Measurements from ENCODE around the gene DCC.
"Not testable (repeated sequence)": the region's sequence is repeated elsewhere in the genome, so short reads cannot be mapped to it uniquely, and the experiment has no call there.

Gene DCC

GRCh38 chr18:53443831-53444230 is 1103.8 kb downstream of the DCC start:
- no peak for DNase-seq

- no peak for DNase-seq
Measured at GRCh38 chr18:53451902-53452301, 1111.9 kb downstream of the DCC start.

GRCh38 chr18:53457068-53457467 is 1117.1 kb downstream of the DCC start:
- no peak for DNase-seq

DNA sequence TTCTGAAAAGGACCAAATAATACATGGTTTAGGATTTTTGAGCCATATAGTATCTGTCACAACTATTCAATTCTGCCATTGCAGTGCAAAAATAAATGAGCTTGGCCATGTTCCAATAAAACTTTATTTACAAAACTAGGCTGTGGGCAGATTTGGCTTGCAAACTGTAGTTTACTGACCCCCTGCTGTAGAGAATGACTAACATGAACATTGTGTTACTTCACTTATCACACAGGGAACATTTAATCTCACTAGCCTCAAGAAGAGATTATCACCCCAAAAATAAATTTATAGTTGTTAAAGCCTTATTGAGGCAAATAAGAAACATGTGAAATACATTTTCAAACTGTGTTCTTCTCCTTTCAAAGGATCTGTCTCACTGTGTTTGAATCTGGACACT is 1118.3 kb downstream of the DCC start:
- no peak for DNase-seq

DNA sequence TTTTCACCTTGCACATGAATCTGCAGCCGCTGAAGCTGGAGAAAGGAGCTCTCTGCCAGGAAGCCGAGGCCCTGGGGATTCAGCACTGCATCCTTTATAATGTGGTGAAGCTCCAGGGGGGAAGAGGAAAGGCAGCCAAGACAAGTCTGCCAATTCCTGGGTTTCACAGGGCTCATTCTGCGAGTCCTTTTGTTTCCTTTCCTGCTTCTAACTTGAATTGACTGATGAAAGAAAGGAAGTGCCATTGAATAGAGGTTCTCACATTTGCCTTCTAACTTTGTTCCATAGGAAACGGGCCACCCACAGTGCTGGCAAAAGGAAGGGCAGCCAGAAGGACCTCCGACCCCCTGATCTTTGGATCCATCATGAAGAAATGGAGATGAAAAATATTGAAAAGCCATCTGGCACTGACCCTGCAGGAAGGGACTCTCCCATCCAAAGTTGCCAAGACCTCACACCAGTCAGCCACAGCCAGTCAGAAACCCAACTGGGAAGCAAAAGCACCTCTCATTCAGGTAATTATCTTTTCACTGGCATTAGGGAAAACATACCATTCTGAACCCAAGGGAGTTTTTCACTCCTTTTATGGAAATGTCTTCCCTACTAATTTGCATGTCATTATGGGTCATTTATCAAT is 1119.1 kb downstream of the DCC start:
- no peak for DNase-seq

- DNase-seq, result no peak
Measured at GRCh38 chr18:53467756-53468155, 1127.8 kb downstream of the DCC start.

DNA sequence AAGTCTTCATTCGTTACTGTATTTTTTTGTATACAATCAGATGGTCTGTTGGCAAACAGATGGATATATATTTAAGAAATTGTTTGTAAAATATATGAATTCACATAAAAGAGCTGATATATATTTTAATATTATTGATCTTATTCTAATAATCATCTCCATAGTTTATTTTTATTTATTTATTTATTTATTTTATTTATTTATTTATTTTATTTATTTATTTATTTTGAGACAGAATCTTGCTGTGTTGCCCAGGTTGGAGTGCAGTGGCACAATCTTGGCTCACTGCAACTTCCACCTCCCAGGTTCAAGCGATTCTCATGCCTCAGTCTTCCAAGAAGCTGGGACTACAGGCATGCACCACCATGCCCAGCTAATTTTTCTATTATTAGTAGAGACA is 1128.2 kb downstream of the DCC start:
- DNase-seq, result not testable (repeated sequence)

- no peak for DNase-seq
Measured at GRCh38 chr18:53472546-53472945, 1132.5 kb downstream of the DCC start.

DNA sequence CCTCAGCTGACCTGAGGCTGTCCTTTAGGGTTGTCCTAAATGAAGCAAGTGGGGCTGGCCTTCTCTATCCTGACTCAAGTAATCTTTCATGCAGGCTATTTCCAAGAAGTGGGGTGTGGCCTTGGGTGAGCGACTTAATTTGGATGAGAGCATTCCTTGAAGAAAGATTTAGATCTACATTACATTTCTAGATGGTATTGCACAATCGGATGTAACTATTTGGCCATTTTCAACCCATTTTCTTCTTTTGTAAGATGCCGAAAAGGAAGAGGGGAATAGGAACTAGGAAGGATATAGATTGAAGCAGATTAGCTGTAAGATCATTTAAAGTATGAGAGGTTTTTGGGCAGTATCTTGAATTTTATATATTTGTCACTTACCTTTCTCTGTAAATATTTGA is 1138.2 kb downstream of the DCC start:
- DNase-seq, result no peak

- no peak for DNase-seq
Measured at GRCh38 chr18:53486296-53486695, 1146.3 kb downstream of the DCC start.

GRCh38 chr18:53489266-53489665 is 1149.3 kb downstream of the DCC start:
- DNase-seq, result no peak

- no peak for DNase-seq
Measured at GRCh38 chr18:53490019-53490418, 1150.0 kb downstream of the DCC start.

- DNase-seq, result no peak
Measured at GRCh38 chr18:53496028-53496427, 1156.0 kb downstream of the DCC start.

GRCh38 chr18:53503914-53504441 is 1164.0 kb downstream of the DCC start:
- DNase-seq, result no peak

DNA sequence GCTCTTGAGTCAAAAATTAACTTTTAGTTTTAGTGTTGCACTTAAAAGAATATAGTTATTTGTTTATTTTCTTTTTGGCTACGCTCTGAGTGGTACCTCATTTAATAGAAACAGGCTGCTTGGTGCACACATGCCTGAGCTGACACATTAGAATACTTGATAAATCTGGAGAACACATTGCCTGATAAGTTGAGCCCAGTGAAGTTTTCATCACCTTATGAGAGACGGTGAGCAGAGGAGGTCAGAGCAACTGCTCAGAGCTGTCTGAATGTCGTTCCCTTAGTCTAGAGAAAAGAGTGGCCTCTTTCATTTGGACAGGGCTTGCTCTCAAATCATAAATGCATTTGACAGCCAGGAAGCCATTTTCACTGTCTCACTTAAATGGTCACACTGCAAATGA is 1168.5 kb downstream of the DCC start:
- DNase-seq, result no peak

DNA sequence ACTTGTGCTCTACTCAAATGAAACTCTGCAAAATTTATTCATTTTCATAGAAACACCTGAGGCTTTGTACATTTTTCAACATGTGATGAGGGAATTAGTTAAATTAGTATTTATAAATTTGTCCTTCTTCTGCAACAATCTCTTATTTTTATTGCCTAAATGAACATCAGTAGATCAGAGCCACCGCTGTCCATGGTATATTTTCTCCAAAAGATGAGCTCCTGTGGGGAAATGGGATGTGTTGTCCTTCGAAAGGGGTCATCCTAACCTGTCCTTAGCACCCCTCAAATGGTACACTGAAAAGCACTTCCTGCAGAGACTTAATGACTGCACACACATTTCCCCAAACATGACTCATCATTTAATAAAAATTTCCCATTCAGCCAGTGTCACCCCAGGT is 1169.9 kb downstream of the DCC start:
- no peak for DNase-seq

DNA sequence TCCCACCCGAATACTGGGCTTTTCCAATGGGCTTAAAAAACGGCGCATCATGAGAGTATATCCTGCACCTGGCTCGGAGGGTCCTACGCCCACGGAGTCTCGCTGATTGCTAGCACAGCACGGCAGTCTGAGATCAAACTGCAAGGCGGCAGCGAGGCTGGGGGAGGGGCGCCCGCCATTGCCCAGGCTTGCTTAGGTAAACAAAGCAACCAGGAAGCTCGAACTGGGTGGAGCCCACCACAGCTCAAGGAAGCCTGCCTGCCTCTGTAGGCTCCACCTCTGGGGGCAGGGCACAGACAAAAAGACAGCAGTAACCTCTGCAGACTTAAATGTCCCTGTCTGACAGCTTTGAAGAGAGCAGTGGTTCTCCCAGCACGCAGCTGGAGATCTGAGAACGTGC is 1171.7 kb downstream of the DCC start:
- DNase-seq, result not testable (repeated sequence)

DNA sequence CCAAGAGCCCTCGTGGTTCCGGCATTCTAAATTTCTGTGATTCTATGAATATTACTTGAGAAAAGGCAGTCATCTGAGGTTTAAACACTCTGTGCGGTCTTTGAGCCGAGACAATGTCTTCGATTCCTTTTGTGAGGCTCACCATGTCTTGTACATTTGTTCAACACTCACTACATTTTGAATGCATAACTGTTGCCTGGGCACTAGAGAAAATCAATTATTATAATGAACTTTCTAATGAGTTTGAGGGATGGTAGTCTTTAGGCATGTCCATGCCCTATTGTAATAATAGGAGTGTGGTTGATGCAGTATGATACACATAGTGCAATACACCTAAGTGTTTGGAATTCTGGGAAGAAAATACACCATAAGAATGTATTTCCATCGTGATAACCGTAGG is 1181.1 kb downstream of the DCC start:
- DNase-seq, result no peak

DNA sequence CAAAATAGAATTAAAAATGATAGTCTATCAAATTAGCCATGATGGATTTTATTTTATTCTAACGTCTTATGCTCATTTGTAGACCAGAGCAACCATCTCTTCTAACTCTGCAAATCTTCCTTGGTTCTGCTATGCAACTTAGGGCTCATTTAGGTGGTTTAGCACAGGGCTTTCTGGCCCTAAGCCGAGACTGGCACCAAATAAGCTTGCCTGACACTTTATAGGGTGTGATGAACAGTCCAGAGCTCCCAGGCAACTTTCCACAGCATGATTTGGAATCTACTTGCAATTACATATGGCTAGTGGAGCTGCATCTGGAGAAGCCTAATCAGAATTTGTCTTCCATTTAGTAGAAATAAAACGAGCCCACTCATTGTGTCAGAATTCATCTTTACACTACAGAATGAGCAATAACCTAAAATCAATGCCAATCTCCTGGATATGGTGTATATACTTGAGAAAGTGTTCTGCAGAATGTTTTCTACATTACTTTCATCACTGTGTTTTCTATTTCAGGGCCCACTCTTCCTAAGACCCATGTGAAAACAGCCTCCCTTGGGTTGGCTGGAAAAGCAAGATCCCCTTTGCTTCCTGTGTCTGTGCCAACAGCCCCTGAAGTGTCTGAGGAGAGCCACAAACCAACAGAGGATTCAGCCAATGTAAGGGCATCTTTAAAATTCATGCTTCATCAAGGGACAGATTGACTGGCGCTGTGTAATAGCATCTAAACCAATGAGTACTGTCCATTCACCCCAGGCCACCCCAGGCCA is 1186.3 kb downstream of the DCC start:
- DNase-seq, result no peak

DNA sequence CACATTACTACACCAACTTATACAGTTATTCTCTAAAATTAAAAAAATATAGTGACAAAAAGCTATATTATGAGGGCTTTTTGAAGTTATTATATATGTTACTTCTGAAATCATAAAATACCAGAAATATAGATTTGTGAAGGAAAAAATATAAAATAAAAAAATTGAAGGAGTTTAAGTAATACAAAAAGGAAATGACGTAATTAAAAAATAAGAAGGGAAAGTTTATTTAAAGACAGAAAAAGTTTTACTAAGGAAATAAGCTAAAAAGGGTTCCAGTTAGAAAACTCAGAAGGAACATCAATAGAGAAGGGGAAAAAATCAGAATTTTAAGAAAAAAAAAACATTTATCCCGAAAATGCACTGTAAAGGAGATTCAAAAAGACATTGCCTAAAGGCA is 1187.4 kb downstream of the DCC start:
- no peak for DNase-seq

DNA sequence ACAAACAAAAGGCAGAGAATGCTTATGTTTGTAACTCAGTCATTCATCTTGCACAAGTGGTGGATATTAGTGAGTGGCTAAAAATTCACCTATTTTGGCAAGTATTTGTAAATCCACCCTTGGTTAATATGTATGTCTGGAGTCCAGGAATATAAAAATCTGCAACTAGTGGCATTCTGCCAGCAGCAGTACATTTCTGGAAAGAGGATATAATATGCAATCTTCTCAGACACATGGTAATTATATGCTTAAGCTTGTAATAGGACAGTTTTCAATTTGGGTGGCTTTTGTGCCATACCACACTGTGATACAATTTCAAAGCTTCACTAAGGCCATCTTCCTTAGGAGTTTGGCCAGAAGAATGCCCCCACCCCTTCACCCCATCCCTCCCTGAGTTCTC is 1191.2 kb downstream of the DCC start:
- no peak for DNase-seq

- DNase-seq, result no peak
Measured at GRCh38 chr18:53531896-53532295, 1191.9 kb downstream of the DCC start.

- no peak for DNase-seq
Measured at GRCh38 chr18:53534203-53534602, 1194.2 kb downstream of the DCC start.

DNA sequence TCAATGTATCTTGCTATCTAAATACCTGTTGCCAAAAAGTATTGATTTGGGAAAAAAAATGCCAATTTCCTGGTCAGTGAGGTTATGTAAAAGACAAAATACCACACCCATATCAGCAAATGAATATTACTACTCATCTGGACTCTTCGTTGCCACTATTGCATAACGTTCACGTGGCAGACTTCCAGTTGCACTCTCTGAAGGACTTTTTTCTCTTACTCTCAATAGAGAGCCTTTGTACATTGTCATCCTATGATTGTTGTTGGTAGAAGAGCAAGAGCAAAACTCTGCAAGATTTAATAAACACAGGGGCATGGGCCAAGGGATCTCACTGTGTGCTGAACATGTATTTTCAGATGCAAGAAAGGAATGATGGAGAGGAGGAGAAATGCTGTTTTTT is 1194.7 kb downstream of the DCC start:
- no peak for DNase-seq

GRCh38 chr18:53536908-53537307 is 1196.9 kb downstream of the DCC start:
- DNase-seq, result no peak

All from NCI-H187 (cell line).